GM19324 (cell line): ENCODE measurements around the gene SLAIN2.
"Not testable (repeated sequence)": the region's sequence is repeated elsewhere in the genome, so short reads cannot be mapped to it uniquely, and the experiment has no call there.

Experiments used
- ATAC-seq: cut with Tn5 transposase; IDR thresholded peaks from one replicate; pipeline ENCODE4 v1.9.1; 2021; ENCODE audit warnings: mild to moderate bottlenecking, moderate library complexity; ENCODE audit not compliant: unreplicated experiment, low FRiP score

Gene SLAIN2

DNA sequence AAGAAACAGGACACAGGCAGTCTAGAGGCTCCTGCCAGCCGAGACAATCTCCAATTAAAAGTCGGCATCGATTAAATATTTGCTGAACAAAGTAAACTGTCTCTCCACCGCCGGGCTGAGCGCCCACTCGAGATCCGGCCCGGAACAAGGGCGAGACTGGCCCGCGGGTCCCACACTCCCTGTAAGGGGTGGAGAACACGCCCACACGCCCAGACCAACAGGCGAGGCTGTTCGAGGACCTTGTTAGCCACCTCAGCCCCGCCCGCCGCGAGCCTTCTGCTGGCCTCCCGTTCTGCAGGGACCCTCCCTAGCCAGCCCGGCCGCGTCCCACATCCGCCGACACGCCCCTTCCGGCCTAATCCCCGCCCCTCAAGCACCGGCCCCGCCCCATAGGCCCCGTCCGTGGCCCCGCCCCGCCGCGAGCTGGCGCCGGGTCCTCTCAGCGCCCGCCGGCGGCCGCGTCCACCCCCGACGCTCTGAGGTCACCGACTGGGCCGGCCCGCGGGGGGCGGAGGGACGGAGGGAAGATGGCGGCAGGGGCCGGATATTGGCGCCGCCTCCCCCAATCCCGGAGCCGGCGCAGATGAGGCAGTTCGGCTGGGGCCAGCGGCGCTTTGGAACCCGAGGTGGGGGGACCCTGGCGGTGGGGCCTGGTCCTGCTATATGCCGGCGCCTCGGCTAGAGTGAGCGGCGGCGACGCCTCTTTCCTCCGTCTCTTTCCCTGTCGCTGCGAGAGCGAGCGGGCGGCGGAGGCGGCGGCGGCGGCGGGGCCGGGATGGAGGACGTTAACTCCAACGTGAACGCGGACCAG, at the start of gene SLAIN2:
Gene SLAIN2, plus strand, starts transcription at position 565 of the 811 bp plus-strand sequence. Its CDS starts 211 bp downstream, at position 776.
- peak; percentile 92 for ATAC-seq

DNA sequence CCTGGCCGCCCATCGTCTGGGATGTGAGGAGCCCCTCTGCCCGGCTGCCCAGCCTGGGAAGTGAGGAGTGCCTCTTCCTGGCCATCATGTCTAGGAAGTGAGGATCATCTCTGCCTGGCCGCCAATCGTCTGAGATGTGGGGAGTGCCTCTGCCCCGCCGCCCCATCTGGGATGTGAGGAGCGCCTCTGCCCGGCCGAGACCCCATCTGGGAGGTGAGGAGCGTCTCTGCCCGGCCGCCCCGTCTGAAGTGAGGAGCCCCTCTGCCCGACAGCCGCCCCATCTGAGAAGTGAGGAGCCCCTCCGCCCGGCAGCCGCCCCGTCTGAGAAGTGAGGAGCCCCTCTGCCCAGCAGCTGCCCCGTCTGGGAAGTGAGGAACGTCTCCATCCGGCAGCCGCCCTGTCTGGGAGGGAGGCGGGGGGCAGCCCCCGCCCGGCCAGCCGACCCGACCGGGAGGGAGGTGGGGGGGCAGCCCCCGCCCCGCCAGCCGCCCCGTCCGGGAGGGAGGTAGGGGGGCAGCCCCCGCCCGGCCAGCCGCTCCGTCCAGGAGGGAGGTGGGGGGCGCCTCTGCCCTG, 49.0 kb upstream of the SLAIN2 start:
- ATAC-seq: not testable (repeated sequence)

DNA sequence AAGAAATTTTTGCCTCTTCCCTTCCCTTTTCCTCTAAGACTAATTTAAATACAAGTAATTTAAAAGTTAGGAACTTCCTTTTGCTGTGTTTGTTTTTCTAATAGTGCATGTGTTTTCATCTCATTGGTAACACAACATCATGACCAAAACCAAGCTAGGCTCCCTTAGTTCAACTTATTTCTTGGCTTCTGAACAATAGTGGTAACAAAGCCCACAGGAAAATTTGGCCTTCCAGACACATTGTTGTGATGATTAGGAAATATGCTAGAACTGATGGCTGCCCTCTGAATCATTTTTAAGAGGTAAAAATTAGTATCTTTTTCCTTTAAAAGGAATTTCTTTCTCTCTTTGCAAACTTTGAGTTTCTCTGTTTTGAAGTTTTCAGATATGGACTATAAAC, 46.2 kb upstream of the SLAIN2 start:
- no peak for ATAC-seq

DNA sequence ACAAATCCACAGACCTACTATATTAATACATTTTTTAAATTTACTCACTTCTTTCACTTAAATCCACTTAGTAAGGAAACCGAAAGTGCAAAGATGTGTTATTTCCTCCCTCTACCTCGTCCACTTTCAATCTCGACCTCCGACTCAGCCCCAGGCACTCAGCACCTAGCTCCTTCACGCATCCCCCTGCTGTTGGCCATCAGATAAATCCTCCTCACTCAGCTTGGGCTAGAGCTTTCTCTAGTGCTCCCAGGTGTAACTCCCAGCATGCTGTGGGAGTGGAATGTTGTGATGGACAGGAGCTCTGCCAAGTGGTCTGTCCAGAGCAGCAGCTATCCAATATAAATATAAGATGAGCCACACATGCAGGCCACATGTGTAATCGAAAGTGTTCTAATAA, 45.0 kb upstream of the SLAIN2 start:
- ATAC-seq: peak; percentile 86

DNA sequence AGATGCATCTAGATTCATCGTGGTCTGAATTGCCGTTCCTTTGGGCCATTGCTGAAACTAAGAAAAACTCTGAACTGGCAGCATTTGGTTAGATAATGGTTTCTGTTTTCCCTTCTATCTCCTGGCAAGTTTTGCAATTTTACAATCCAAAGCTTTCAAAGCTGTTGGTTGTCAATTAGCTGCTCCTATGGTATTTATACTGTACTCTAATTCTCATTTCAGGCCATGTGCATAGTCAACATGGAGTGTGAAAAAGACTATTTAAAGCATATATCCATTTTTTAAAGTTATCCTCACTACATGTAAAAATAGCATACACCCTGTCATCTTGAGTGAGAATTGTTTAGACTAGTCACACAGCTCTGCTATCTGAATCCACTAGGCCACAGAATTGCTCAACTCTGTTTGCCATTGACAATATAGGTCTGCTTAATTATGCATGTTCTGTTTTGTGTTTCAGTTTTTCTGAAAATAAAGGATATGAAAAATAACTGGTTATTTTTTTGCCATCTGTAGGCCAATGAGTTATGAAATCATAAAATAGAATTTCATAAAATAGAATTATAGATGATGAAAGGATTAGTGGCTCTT, 44.0 kb upstream of the SLAIN2 start:
- ATAC-seq: no peak

DNA sequence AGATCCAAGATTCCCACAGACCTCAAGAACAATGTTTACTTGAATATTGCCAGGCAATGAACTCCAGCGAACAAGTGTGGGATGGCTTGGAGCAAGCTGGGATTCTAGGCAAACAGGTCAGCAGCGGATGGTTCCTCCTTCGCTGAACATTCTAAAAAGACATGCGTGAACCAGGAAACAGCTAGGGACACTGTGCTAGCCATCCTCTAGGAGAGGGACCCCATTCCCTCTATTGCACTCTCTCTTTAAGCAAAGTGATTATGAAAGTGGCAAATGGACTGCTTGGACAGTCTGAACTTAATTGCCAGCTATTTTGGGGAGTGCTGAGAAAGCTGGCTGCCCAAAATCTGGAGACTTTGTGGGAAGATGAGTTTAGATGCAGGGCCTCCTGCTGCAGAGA, 41.8 kb upstream of the SLAIN2 start:
- no peak for ATAC-seq

DNA sequence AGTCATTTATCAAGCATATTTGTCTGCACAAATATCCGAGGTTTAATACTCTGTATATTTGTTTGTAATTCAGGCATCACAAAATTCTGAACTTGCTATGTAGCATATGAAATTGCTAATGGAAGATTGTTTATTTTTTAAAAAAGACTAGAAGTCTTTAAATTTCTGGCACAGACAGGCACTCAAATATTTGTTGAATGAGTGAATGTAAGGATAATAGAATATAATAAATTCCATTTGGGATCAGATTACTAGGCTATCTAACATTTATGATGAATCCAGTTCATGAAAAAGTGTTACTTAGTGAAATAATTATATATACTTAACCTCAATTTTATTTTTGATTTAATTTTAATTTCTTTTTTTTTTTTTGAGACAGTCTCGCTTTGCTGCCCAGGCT, 41.3 kb upstream of the SLAIN2 start:
- ATAC-seq: no peak

DNA sequence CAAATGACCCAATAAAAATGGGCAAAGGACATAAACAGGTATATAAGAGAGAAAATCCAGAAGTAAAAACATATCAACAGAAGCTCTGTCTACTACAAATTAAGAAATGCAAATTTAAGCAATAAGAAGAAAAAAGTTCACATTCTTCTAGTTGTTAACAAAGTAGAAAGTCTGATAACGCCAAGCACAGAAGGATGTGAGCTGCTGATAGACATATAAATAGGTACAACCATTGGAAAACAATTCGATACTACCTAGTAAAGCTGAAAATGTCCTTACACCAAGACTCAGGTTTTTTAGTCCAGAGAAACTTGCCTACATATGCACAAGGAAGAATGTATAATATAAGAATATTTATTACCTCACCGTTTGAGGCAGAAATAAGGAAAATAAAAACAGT, 35.8 kb upstream of the SLAIN2 start:
- no peak for ATAC-seq

DNA sequence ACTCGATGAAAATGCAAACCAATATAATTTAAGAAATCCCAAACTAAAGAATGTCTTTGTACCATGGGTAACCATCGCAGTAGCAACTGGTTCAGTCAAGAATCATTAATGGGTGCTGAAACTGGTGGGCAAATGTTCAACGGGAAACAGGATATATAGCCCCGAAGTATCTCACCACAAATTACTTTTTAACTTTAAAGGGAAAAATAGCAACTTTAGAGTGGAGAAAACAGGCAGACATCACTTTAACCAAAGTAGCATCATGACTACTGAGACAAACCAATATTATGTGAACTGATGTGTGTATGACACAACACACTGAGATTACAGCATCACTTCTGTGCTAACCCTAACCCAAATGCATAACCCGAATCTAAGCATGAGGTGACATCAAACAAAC, 33.8 kb upstream of the SLAIN2 start:
- no peak for ATAC-seq

DNA sequence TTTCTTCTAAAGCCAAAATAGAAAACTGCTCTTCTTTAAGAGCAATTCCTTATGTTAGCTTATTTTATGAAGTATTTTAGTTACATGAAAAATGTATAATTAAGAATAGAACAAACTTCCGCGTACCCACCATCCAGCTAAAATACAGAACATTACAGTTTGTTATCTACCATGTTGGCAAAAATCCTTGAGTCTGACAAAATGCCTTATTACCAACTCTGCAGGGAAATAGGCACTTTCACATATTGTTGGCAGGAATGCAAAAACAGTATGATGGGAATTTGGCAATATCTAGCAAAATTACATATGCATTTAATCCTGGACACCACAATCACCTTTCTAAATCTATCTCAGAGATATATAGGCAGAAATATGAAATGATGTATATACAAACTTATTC, 32.4 kb upstream of the SLAIN2 start:
- no peak for ATAC-seq

DNA sequence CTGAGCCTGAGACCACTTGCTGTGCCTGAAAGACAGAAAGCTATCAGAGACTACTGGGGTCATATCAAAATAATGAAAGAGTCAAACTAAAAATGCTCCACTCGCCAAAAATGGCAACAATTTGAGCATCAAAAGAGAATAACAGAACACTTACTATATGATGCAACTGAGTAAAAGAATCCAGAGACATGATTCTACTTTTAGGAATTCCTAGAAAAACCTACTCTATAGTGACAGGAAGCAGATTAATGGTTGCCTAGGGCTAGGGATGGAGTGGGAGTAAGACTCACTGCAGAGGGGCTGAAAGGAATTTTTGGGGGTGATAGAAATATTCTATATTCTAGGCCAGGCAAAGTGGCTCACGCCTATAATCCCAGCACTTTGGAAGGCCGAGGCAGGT, 29.4 kb upstream of the SLAIN2 start:
- ATAC-seq: no peak

DNA sequence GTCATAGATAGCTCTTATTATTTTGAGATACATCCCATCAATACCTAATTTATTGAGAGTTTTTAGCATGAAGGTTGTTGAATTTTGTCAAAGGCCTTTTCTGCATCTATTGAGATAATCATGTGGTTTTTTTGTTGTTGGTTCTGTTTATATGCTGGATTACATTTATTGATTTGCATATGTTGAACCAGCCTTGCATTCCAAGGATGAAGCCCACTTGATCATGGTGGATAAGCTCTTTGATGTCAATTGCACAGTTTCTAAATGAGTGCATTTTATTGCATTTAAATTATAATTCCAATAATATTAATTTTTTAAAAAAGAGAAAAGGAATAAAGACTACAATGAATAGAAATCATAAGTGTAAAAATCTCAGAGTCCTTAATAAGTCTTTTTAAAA, 26.6 kb upstream of the SLAIN2 start:
- ATAC-seq: not testable (repeated sequence)

DNA sequence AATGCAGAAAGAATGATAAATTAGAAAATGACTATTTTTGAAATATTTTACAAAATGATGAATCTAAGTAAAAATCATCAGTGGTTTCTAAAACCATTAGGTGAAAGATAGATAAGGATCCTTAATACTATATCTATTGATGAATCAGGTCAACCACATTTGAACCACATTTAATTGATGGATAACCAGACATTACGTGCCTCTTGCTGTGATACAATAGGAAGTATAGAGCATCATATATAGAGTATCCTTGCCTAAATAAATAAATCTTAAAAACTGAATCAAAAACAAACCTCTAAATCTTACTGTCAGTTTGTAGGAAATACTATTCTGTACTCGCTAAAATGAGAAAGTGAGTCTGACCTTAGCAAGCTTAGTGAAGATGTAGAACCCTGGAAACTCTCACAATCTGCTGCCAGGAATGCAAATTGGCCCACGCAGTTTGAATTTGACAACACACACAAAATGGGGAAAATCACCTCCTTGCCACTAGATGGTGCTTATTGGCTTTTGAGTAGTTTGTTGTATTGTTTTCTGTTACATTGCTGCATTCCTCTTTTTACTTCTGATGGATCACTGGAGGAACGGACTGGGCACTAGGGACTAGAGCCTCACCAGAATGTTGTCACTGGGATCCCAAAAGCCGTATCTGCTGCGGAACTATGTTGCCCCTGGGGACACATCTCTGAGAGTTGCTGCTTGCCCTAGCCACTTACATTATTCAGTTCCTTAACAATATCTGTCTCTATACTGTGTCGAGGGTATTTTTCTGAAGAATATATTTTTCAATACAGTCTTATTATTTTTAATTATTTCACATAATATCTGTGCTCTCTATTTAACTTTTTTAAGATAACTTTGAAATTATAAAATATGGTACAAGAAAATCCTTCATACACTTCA, 25.4 kb upstream of the SLAIN2 start:
- ATAC-seq: no peak

DNA sequence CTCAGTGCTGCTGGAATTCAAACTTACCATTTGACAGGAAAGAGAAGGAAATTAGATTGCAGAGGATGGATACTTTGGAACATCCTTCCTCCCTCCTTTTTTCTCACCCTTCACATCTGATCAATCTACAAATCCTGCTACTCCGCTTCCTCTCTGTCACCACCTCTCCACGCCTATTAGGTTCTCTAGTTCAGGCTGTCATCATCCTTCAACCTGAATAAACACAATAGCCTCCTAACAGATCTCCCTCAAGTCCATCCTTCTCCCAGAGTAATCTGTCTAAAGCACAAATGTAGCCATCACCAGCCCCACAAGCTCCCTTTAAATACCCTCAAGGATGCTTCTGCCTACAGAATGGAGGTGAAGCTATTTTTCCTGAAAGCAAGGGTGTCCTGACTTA, 20.0 kb upstream of the SLAIN2 start:
- no peak for ATAC-seq

DNA sequence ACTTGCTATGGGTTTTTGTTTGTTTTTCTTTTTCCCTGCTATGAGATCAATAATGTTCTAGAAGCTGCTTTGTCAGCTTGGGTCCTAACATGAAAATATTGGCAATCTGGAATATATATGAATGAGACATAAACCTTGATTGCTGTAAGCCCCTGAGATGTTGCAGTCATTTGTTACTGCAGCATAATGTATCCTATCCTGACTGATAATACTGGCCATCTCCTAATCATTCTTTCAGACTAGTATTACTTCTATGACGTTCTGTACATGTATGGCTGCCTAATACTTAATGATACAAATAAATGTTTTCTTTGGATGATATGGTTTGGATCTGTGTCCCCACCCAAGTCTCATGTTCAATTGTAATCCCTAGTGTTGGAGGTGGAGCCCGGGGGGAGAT, 19.3 kb upstream of the SLAIN2 start:
- ATAC-seq: no peak

DNA sequence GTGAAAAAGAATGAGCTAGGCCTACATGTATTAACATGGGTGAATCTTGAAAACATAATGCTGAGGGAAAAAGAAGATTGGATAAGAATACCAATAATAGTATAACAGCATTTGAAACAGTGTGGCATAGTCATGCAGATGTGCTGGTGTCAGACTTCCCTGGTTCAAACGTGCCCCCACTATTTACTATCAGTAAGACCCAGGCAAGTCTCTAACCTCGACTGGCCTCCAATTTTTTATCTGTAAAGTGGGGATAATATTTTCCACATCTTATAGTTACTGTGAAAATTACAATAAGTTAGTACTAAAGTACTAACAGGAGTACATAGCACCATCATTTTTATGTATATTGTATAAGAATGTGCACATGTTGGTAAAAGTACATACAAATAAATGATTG, 17.0 kb upstream of the SLAIN2 start:
- no peak for ATAC-seq

DNA sequence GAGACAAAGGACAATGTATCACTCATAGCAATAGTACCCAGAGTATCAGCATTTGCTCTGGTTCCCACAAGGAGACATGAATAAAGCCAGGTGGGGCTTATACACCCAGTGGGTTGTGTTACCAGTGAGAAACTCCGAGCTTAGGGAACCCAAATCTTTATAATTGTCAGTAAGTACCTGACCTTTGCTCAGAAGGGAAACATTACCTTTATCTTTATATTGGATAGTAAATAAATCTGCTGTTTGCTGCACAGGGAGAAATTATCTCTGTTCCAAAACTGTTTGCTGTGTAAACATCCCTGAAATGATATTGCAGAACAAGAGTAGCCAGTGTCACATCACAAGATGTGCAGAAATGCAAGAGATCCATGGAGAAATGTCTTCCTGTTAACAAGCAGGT, 12.1 kb upstream of the SLAIN2 start:
- ATAC-seq: no peak

DNA sequence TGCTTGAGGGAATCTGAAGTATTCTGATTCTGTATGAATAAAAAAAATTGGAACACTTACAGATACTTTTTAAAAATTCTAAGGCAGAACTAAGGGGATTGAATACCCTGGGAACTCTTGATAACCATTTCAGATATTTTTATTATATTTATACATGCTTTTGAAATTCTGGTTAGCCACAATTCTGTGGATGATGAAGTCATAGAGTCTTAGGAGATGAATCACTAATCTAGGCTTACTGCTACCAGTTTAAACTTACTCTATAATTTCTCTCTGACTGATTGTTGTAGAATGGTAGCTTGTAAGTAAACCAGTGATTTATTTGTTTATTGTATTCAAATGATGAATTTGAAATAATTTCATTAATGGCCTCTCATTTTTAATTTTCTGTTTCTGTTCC, 11.4 kb upstream of the SLAIN2 start:
- ATAC-seq: no peak

DNA sequence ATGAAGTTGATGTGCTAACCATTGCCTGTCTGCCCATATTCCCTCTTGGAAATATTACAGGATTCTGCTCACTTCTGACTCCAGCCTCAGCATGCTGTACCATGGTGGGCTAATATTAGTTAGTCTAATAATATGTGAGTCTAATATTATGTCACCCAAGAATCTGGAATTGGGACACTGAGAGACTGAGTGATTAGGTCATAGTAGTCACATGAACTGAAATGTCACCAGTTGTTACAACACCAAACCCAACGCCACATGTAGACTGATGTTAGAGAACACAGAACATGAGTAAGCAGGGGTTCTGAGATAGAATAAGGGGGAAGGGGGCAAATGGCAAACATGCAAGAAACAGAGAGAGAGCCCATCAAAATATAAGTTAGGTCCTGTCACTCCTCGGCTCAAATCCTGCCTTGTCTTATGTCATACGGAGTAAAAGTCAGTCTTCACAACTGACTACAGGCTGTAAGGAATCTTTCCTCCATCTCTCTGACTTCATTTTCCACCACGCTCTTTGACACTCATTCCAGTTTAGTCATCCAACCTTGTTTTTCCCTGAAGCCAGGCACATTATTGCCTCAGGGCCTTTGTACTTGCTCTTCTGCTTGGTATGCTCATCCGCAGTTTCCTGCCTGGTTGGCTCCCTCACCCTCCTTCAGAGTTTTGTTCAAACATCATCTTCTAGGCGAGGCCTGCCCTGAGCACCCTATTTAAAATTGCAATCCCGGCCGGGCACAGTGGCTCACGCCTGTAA, 9.6 kb upstream of the SLAIN2 start:
- ATAC-seq: no peak

DNA sequence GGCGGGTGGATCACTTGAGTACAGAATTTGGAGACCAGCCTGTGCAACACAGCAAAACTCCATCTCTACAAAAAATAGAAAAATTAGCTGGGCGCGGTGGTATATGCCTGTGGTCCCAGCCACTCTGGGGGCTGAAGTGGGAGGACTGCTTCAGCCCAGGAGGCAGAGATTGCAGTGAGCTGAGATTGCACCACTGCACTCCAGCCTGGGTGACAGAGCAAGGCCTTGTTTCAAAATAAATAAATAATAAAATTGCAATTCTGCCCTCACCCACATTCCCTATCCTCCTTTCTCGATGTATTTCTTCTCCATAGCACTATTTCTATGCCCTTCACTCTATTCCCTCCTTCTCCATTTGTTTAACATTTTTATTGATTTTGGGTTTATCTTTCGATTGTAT, 8.7 kb upstream of the SLAIN2 start:
- ATAC-seq: no peak
